UCSD-AML1 (cell line): Measurements from ENCODE around the gene CES2.
"Not testable (repeated sequence)": the region's sequence is repeated elsewhere in the genome, so short reads cannot be mapped to it uniquely, and the experiment has no call there.

ENCODE experiments used
- DNase-seq: peaks from one replicate; lab custom pipeline; 2025; ENCODE audit not compliant: unreplicated experiment; lab: John Stamatoyannopoulos, UW

Gene CES2

GRCh38 chr16:66976746-66977145 lies 41.4 kb downstream of the CES2 start:
- no peak for DNase-seq

GRCh38 chr16:66977341-66978113 lies 42.2 kb downstream of the CES2 start:
- peak; percentile 81 for DNase-seq

- DNase-seq = peak; percentile 60
These were observed 43.8 kb downstream of the CES2 start for GRCh38 chr16:66979011-66979717.

GRCh38 chr16:66983033-66983432 lies 47.7 kb downstream of the CES2 start:
- DNase-seq = no peak

GRCh38 chr16:66984892-66985311 lies 49.6 kb downstream of the CES2 start:
- no peak for DNase-seq

GRCh38 chr16:66986559-66986958 lies 51.2 kb downstream of the CES2 start:
- no peak for DNase-seq

GRCh38 chr16:66988197-66988788 lies 53.0 kb downstream of the CES2 start, which contains the start of gene CES4A:
Gene CES4A, plus strand, starts transcription at chr16:66988589. Its CDS starts 184 bp downstream, at chr16:66988773.
- no peak for DNase-seq

- no peak for DNase-seq
These were observed 56.3 kb downstream of the CES2 start for GRCh38 chr16:66991545-66992077.

- DNase-seq = not testable (repeated sequence)
These were observed 58.2 kb downstream of the CES2 start for GRCh38 chr16:66993558-66993957.
